ENCODE measurements around the gene CFAP100.

GRCh38 chr3:126463521-126463920, 68.8 kb downstream of the CFAP100 start:
- TF ChIP-seq, protein P1, sequence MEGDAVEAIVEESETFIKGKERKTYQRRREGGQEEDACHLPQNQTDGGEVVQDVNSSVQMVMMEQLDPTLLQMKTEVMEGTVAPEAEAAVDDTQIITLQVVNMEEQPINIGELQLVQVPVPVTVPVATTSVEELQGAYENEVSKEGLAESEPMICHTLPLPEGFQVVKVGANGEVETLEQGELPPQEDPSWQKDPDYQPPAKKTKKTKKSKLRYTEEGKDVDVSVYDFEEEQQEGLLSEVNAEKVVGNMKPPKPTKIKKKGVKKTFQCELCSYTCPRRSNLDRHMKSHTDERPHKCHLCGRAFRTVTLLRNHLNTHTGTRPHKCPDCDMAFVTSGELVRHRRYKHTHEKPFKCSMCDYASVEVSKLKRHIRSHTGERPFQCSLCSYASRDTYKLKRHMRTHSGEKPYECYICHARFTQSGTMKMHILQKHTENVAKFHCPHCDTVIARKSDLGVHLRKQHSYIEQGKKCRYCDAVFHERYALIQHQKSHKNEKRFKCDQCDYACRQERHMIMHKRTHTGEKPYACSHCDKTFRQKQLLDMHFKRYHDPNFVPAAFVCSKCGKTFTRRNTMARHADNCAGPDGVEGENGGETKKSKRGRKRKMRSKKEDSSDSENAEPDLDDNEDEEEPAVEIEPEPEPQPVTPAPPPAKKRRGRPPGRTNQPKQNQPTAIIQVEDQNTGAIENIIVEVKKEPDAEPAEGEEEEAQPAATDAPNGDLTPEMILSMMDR (IDR thresholded peaks at IDR 0.05), result no peak
- TF ChIP-seq POLR2A (IDR thresholded peaks at IDR 0.05), result no peak

All from testis (tissue), 2 donors.